ENCODE data around the gene RWDD2A. TPM values are rescaled to one million over a fixed set of nuclear protein-coding genes. Genes with fewer than 3 reads are reported as not detected.
"Not testable (repeated sequence)": the region's sequence is repeated elsewhere in the genome, so short reads cannot be mapped to it uniquely, and the experiment has no call there.

Gene RWDD2A
- polyA plus RNA-seq, 3 donors, result 6.5 to 8.3 (median 7.3) TPM

- DNase-seq (ENCODE audit: extremely low read depth in 1 of 11, low read depth in 9 of 11, low spot score in 4 of 11), result not testable (repeated sequence)
Observed at GRCh38 chr6:83191974-83192373, 1.2 kb upstream of the RWDD2A start.

GRCh38 chr6:83192456-83192855, 701 bp upstream of the RWDD2A start:
- no peak for DNase-seq (ENCODE audit: extremely low read depth in 1 of 11, low read depth in 9 of 11, low spot score in 4 of 11)

DNA sequence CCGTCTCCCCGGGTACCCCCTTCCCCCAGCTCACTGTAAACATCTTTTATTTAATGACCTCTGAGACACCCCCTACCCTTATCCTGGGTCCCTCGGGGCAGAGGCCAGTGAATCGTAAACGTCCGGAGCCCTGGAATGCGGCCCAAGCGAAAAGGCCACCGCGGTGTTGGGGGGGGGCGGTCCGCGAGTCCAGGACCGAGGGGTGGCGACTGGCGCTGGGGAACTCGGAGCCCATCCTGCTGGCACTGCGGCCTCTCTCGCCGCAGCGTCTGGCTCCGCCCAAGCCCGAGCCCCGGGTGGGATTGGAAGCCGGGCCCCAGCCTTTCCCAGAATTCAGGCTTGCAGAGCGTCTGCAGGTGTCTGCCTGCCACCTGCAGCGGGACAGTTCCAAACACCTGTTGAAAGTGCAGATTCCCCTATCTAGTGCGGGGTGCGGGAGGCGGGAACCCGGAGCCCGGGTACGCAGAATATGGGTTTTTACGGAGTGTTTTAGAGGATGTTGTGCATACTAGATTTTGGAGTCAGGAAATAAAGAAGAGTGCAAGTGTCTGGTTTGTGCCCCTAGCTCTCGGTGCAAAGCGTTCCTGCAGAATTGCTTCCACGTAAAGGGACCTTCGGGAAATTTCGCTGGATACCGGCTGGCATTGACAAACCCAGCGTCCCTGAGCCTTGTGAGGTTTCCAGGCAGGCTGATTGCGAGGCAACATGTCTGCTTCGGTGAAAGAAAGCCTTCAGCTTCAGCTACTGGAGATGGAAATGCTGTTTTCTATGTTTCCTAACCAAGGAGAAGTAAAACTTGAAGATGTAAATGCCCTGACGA, 800 bp downstream of the RWDD2A start:
- DNase-seq (ENCODE audit: extremely low read depth in 1 of 11, low read depth in 9 of 11, low spot score in 4 of 11), result peak in 4 of 11 donors; percentile 8 to 38 (median 34)

DNA sequence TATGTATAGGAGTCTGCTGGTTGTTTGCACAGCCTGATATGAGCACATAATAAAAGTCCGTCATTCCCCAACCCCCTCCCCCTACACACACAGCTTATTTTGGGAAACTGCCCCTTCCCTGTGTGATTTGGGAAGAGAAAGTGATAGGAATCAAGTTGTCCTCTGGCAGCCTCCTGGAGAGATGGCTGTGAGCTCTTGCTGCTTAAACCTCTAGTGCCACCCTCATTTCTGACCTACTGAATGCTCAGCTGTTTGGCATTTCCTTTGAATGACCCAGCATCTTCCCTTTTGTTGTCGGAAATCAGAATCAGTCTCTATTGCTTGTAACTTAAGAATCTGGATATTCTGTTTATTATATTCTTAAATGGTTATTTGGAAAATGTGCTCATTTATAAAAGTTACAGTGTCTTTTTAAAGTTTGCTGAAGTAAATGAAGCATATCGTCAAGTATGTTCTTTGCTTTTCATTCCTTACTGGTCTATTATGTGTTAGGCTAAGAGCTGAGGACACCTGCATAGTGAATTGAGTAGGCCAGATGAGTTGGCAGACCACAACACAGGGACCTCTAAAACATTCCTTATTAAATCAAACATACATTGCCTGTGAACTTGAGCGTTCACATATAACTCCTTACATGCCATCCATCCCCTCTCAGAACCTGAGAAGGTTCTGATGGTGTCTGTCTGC, 5.5 kb downstream of the RWDD2A start:
- no peak for DNase-seq (ENCODE audit: extremely low read depth in 1 of 11, low read depth in 9 of 11, low spot score in 4 of 11)

DNA sequence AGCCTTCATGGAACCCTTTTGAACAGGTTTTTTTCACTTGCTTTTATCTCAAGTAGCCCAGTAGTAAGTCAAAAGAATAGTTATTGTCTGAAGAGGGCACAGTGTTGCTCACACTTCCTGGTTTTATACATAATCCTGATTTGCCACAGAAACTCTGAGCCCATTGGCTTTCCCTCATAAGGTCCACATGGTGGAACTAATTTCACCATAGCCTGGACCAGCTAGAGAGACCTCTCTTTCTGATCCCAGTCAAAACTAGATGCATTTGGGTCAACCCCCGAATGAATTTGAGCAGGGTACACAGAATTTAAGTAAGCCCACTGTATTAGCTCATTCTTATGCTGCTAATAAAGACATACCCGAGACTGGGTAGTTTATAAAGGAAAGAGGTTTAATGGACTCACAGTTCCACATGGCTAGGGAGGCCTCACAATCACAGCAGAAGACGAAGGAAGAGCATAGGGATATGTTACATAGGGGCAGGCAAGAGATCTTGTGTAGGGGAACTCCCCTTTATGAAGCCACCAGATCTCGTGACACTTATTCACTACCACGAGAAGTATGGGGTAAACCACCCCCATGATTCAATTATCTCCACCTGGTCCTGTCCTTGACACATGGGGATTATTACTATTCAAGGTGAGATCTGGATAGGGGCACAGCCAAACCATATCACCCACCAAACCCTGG, 6.2 kb downstream of the RWDD2A start:
- no peak for DNase-seq (ENCODE audit: extremely low read depth in 1 of 11, low read depth in 9 of 11, low spot score in 4 of 11)

GRCh38 chr6:83199863-83200225, 6.7 kb downstream of the RWDD2A start:
- DNase-seq (ENCODE audit: extremely low read depth in 1 of 11, low read depth in 9 of 11, low spot score in 4 of 11), result no peak

DNA sequence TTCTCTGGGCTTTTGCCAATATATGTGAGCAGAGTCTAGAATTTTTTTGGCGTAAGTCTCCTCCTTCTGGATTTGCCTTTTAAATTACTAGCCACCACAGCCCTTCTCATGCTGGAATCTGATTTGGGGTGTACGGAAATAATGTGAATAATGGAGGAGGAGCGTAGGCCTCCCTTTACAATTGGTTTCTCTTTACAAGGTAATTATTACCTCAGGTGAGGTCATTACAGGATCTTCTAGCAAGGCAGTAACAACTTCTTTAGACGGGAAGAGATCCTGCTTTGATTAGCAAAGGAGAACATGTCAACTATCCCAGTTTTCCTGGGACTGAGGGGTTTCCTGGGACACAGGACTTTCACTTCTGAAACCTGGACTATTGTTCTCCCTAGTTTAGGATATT, 8.9 kb downstream of the RWDD2A start:
- no peak for DNase-seq (ENCODE audit: extremely low read depth in 1 of 11, low read depth in 9 of 11, low spot score in 4 of 11)

DNA sequence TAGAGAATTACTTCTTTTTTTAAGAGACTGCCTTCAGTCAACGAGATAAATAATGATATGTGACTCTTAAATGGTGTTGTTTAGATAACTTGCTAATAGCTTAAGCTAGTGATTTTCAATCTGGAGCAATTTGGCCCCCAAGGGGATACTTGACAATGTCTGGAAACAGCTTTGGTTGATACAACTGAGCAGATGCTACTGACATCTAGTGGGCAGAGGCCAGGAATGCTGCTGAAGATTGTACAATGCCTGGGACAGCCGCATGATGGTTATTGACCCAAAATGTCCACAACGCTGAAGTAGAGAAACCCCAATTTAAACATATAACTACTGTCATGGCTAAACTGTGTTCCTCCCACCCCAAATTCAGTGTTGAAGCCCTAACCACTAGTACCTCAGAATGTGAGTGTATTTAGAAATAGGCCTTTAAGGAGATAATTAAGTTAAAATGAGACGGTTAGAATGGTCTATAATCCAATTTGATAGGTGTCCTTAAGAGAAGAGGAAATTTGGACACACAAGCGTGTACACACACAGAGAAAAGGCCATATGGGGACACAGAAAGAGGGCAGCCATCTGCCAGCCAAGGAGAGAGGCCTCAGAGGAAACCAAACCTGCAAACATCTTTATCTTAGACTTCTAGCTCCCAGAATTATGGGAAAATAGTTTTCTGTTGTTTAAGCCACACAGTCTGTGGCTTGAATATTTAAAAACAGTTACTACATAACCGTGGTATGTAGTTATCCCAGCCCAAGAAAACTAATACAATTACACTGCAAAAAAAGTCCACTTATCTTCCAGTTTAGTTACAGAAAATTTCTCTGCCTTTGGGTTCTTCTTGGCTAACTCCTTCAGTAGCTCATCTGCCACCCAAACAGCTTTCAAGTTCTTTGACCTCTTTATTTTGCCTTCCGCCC, 22.2 kb downstream of the RWDD2A start:
- peak in 4 of 11 donors; percentile 45 to 68 (median 58) for DNase-seq (ENCODE audit: extremely low read depth in 1 of 11, low read depth in 9 of 11, low spot score in 4 of 11)

DNA sequence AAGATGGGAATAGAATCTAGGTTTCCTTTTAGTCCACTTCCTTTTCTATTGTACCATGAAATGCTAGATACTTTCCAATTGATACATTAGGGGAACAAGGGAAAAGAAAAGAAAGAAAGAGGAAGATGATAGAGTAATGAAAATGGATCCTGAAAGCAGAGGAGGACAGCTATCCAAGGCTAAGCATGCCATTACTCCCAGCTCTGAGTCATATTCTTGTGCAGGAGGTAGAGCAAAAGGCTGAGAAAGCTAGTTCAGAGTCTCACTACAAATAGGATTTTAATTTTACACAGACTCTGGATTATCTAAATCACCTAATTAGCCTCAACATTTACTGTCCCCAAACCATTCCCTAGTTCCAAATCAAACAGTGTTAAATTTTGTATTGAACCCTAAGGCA, 23.6 kb downstream of the RWDD2A start:
- no peak for DNase-seq (ENCODE audit: extremely low read depth in 1 of 11, low read depth in 9 of 11, low spot score in 4 of 11)

DNA sequence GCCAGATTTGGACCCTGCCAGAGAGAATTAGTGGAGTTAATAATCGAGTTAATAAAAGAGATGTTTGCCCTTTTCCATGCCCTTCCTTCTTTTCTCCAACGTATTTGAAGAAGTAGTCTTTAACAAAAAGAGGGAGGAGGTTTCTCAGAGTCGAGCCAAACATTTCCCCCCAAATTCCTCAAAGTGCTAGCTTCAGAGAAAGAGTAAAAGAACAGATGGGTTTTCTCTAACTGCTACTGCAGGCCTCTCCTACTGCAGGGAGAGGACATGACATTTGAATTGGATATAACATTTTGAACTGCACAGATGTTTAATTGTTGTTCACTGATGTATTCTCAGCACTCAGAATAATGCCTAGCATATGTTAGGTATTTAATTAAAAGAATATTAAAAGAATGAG, 25.5 kb downstream of the RWDD2A start:
- DNase-seq (ENCODE audit: extremely low read depth in 1 of 11, low read depth in 9 of 11, low spot score in 4 of 11), result peak in 5 of 11 donors; percentile 13 to 37 (median 31)

GRCh38 chr6:83220121-83220520, 27.0 kb downstream of the RWDD2A start:
- no peak for DNase-seq (ENCODE audit: extremely low read depth in 1 of 11, low read depth in 9 of 11, low spot score in 4 of 11)

DNA sequence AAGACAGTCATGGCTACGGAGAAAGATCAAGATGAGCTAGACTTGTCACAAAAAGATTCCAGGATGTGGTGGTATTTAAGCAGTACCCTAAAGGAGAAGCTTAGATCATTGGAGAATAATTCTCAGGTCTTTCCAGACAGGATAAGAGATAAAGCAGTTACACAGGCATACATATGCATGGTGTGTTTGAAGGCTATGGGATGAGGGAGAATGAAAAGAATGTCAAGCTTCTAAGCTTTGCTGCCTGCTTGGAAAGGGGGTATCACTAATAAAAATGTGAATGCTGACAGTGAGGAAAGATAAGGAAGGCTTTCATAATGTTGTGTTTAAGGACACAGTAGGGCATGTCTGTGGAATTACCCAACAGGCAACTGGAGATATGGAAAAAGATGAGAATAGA, 28.1 kb downstream of the RWDD2A start:
- DNase-seq (ENCODE audit: extremely low read depth in 1 of 11, low read depth in 9 of 11, low spot score in 4 of 11), result no peak

DNA sequence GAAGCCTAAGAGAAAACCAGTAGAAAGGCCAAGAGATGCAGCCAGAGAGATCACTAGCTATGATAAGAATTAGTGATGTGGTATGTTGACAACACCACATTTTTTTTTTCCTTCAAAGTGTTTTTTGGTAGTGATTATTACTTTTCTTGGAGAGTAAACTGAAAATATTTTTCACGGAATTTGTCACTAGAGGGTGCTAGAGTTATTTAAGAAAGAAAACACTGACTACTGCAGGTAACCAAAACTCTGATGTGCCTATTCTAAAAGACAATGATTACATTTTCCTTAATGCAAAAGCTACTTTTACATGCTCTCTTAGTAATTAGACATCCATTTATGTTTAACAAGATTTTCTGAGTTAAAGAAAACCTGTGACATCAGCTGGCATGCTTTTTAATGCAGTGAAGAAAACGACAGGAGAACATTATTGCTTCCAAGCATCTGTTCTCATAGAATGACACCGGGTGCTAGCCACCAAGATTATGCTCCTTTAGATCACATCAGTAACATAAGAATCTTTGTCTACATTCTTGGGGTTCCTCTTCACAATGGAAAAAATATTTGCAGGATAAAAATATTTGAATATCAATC, 28.8 kb downstream of the RWDD2A start:
- DNase-seq (ENCODE audit: extremely low read depth in 1 of 11, low read depth in 9 of 11, low spot score in 4 of 11), result peak in 7 of 11 donors; percentile 5 to 35 (median 18)

DNA sequence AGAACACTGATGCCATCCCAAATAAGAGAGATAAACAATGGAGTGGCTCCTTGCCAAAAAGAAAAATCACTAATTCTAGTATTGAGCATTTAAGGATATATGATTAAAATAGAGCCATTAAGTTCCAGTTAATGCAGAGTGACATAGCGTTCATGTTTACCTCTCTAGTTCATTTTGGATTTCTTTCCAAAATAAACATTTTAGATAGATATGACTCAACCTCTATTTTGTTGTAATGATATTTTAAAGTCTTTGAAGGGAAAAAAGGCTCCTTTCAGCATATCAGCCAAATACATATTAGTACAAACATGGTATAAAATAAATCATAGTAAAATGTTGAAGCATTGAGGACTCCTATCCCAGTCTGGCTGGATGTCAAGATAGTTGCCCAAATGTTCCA, 33.4 kb downstream of the RWDD2A start:
- no peak for DNase-seq (ENCODE audit: extremely low read depth in 1 of 11, low read depth in 9 of 11, low spot score in 4 of 11)

GRCh38 chr6:83231146-83231545, 38.0 kb downstream of the RWDD2A start:
- DNase-seq (ENCODE audit: extremely low read depth in 1 of 11, low read depth in 9 of 11, low spot score in 4 of 11), result no peak

- no peak for DNase-seq (ENCODE audit: extremely low read depth in 1 of 11, low read depth in 9 of 11, low spot score in 4 of 11)
Observed at GRCh38 chr6:83247471-83247870, 54.3 kb downstream of the RWDD2A start.

Measured in renal cortex interstitium (tissue), 11 donors.